Fibroblast of lung (primary cell): ENCODE measurements around the gene SPATA2.

Source experiments
- EZH2 ChIP-seq: IDR thresholded peaks from 2 replicates; pipeline ENCODE4 v1.5.1; 2012; ENCODE audit warnings: low read length, control low read depth, mild to moderate bottlenecking; ENCODE audit errors: missing control alignments
- TF ChIP-seq, protein P1 (sequence below), 2 donors: IDR thresholded peaks in 1 of 2; conservative IDR thresholded peaks in 1 of 2; 1 replicate in 1 of 2; 2 replicates in 1 of 2; pipeline ENCODE4 v1.5.1; 2011 to 2012; ENCODE audit warnings: low read length in 2 of 2, control low read depth in 1 of 2, inconsistent platforms in 1 of 2, low read depth in 1 of 2, mild to moderate bottlenecking in 1 of 2

- no peak for TF ChIP-seq EZH2
- TF ChIP-seq, protein P1, sequence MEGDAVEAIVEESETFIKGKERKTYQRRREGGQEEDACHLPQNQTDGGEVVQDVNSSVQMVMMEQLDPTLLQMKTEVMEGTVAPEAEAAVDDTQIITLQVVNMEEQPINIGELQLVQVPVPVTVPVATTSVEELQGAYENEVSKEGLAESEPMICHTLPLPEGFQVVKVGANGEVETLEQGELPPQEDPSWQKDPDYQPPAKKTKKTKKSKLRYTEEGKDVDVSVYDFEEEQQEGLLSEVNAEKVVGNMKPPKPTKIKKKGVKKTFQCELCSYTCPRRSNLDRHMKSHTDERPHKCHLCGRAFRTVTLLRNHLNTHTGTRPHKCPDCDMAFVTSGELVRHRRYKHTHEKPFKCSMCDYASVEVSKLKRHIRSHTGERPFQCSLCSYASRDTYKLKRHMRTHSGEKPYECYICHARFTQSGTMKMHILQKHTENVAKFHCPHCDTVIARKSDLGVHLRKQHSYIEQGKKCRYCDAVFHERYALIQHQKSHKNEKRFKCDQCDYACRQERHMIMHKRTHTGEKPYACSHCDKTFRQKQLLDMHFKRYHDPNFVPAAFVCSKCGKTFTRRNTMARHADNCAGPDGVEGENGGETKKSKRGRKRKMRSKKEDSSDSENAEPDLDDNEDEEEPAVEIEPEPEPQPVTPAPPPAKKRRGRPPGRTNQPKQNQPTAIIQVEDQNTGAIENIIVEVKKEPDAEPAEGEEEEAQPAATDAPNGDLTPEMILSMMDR (conservative IDR thresholded peaks at IDR 0.05 in 1 of 2, IDR thresholded peaks at IDR 0.05 in 1 of 2; ENCODE audit: low read depth in 1 of 2, low read length in 2 of 2) = no peak
Measured at GRCh38 chr20:49854190-49854875, 61.0 kb downstream of the SPATA2 start.
